ENCODE data around the gene TRIM62.
"Not testable (repeated sequence)": the region's sequence is repeated elsewhere in the genome, so short reads cannot be mapped to it uniquely, and the experiment has no call there.

The TRIM62 gene

GRCh38 chr1:33141781-33142180 is 40.1 kb downstream of the TRIM62 start:
- peaks cover 2% of the 10 kb centered on the region for H3K36me3 ChIP-seq (ENCODE audit: insufficient read depth, low read length)
- no peaks in the 10 kb centered on the region for H3K9me3 ChIP-seq (replicated peaks; ENCODE audit: low read length)
- H3K4me2 ChIP-seq (ENCODE audit: low read length): no peak overlapping the region
- no peak overlapping the region for H3K4me3 ChIP-seq (ENCODE audit: low read length)
- peaks cover 7% of the 10 kb centered on the region for H3K4me1 ChIP-seq (ENCODE audit: control insufficient read depth, insufficient read depth, low read length)
- H3K27me3 ChIP-seq (ENCODE audit: control insufficient read depth, insufficient read depth, low read length): no peaks in the 10 kb centered on the region
- H3K9ac ChIP-seq (ENCODE audit: low read depth, low read length): no peak overlapping the region

GRCh38 chr1:33141216-33141615 is 40.6 kb downstream of the TRIM62 start:
- H3K9ac ChIP-seq (ENCODE audit: low read depth, low read length): no peak overlapping the region
- no peak overlapping the region for H3K4me2 ChIP-seq (ENCODE audit: low read length)
- H3K9me3 ChIP-seq (replicated peaks; ENCODE audit: low read length): no peaks in the 10 kb centered on the region
- H3K36me3 ChIP-seq (ENCODE audit: insufficient read depth, low read length): no peaks in the 10 kb centered on the region
- peaks cover 7% of the 10 kb centered on the region for H3K4me1 ChIP-seq (ENCODE audit: control insufficient read depth, insufficient read depth, low read length)
- H3K27me3 ChIP-seq (ENCODE audit: control insufficient read depth, insufficient read depth, low read length): no peaks in the 10 kb centered on the region
- no peak overlapping the region for H3K4me3 ChIP-seq (ENCODE audit: low read length)

GRCh38 chr1:33140153-33141149 is 41.4 kb downstream of the TRIM62 start:
- peaks cover 7% of the 10 kb centered on the region for H3K4me1 ChIP-seq (ENCODE audit: control insufficient read depth, insufficient read depth, low read length)
- H3K9ac ChIP-seq (ENCODE audit: low read depth, low read length): no peak overlapping the region
- no peaks in the 10 kb centered on the region for H3K36me3 ChIP-seq (ENCODE audit: insufficient read depth, low read length)
- no peak overlapping the region for H3K4me2 ChIP-seq (ENCODE audit: low read length)
- H3K4me3 ChIP-seq (ENCODE audit: low read length): no peak overlapping the region
- no peaks in the 10 kb centered on the region for H3K27me3 ChIP-seq (ENCODE audit: control insufficient read depth, insufficient read depth, low read length)
- no peaks in the 10 kb centered on the region for H3K9me3 ChIP-seq (replicated peaks; ENCODE audit: low read length)

- H3K4me2 ChIP-seq (ENCODE audit: low read length): no peak overlapping the region
- H3K4me1 ChIP-seq (ENCODE audit: control insufficient read depth, insufficient read depth, low read length): no peaks in the 10 kb centered on the region
- no peaks in the 10 kb centered on the region for H3K9me3 ChIP-seq (replicated peaks; ENCODE audit: low read length)
- H3K9ac ChIP-seq (ENCODE audit: low read depth, low read length): no peak overlapping the region
- H3K4me3 ChIP-seq (ENCODE audit: low read length): no peak overlapping the region
- no peaks in the 10 kb centered on the region for H3K36me3 ChIP-seq (ENCODE audit: insufficient read depth, low read length)
- no peaks in the 10 kb centered on the region for H3K27me3 ChIP-seq (ENCODE audit: control insufficient read depth, insufficient read depth, low read length)
Observed at GRCh38 chr1:33137800-33138199, 44.0 kb downstream of the TRIM62 start.

- H3K9me3 ChIP-seq (replicated peaks; ENCODE audit: low read length); H3K9ac ChIP-seq (ENCODE audit: low read depth, low read length); H3K36me3 ChIP-seq (ENCODE audit: insufficient read depth, low read length); H3K4me3 ChIP-seq (ENCODE audit: low read length); H3K4me2 ChIP-seq (ENCODE audit: low read length); H3K27me3 ChIP-seq (ENCODE audit: control insufficient read depth, insufficient read depth, low read length); H3K4me1 ChIP-seq (ENCODE audit: control insufficient read depth, insufficient read depth, low read length): not testable (repeated sequence)
Observed at GRCh38 chr1:33136041-33136440, 45.8 kb downstream of the TRIM62 start.

GRCh38 chr1:33133478-33134105 is 48.3 kb downstream of the TRIM62 start:
- no peaks in the 10 kb centered on the region for H3K27me3 ChIP-seq (ENCODE audit: control insufficient read depth, insufficient read depth, low read length)
- H3K9ac ChIP-seq (ENCODE audit: low read depth, low read length): no peak overlapping the region
- no peak overlapping the region for H3K4me2 ChIP-seq (ENCODE audit: low read length)
- no peaks in the 10 kb centered on the region for H3K9me3 ChIP-seq (replicated peaks; ENCODE audit: low read length)
- peaks cover 9% of the 10 kb centered on the region for H3K4me1 ChIP-seq (ENCODE audit: control insufficient read depth, insufficient read depth, low read length)
- H3K36me3 ChIP-seq (ENCODE audit: insufficient read depth, low read length): no peaks in the 10 kb centered on the region
- H3K4me3 ChIP-seq (ENCODE audit: low read length): no peak overlapping the region

GRCh38 chr1:33132549-33132948 is 49.3 kb downstream of the TRIM62 start:
- Histone ChIP-seq H3K4me3 (ENCODE audit: low read length) (no peak overlapping the region), H3K27me3 (ENCODE audit: control insufficient read depth, insufficient read depth, low read length) (no peaks in the 10 kb centered on the region), H3K4me2 (ENCODE audit: low read length) (no peak overlapping the region), H3K36me3 (ENCODE audit: insufficient read depth, low read length) (no peaks in the 10 kb centered on the region), H3K4me1 (ENCODE audit: control insufficient read depth, insufficient read depth, low read length) (peaks cover 9% of the 10 kb centered on the region), H3K9ac (ENCODE audit: low read depth, low read length) (no peak overlapping the region), H3K9me3 (replicated peaks; ENCODE audit: low read length) (no peaks in the 10 kb centered on the region)

GRCh38 chr1:33131191-33131590 is 50.7 kb downstream of the TRIM62 start:
- Histone ChIP-seq H3K4me1 (ENCODE audit: control insufficient read depth, insufficient read depth, low read length) (peaks cover 13% of the 10 kb centered on the region), H3K4me2 (ENCODE audit: low read length) (no peak overlapping the region), H3K36me3 (ENCODE audit: insufficient read depth, low read length) (no peaks in the 10 kb centered on the region), H3K27me3 (ENCODE audit: control insufficient read depth, insufficient read depth, low read length) (no peaks in the 10 kb centered on the region), H3K9me3 (replicated peaks; ENCODE audit: low read length) (no peaks in the 10 kb centered on the region), H3K4me3 (ENCODE audit: low read length) (no peak overlapping the region), H3K9ac (ENCODE audit: low read depth, low read length) (no peak overlapping the region)

- H3K4me3 ChIP-seq (ENCODE audit: low read length): no peak overlapping the region
- no peaks in the 10 kb centered on the region for H3K36me3 ChIP-seq (ENCODE audit: insufficient read depth, low read length)
- no peak overlapping the region for H3K4me2 ChIP-seq (ENCODE audit: low read length)
- H3K27me3 ChIP-seq (ENCODE audit: control insufficient read depth, insufficient read depth, low read length): no peaks in the 10 kb centered on the region
- peaks cover 16% of the 10 kb centered on the region for H3K4me1 ChIP-seq (ENCODE audit: control insufficient read depth, insufficient read depth, low read length)
- no peaks in the 10 kb centered on the region for H3K9me3 ChIP-seq (replicated peaks; ENCODE audit: low read length)
- H3K9ac ChIP-seq (ENCODE audit: low read depth, low read length): no peak overlapping the region
Observed at GRCh38 chr1:33130297-33130696, 51.5 kb downstream of the TRIM62 start.

GRCh38 chr1:33128781-33129180 is 53.1 kb downstream of the TRIM62 start:
- Histone ChIP-seq H3K9me3 (replicated peaks; ENCODE audit: low read length) (no peaks in the 10 kb centered on the region), H3K4me2 (ENCODE audit: low read length) (no peak overlapping the region), H3K36me3 (ENCODE audit: insufficient read depth, low read length) (no peaks in the 10 kb centered on the region), H3K9ac (ENCODE audit: low read depth, low read length) (no peak overlapping the region), H3K4me3 (ENCODE audit: low read length) (no peak overlapping the region), H3K4me1 (ENCODE audit: control insufficient read depth, insufficient read depth, low read length) (peaks cover 16% of the 10 kb centered on the region), H3K27me3 (ENCODE audit: control insufficient read depth, insufficient read depth, low read length) (no peaks in the 10 kb centered on the region)

- H3K9me3 ChIP-seq (replicated peaks; ENCODE audit: low read length): no peaks in the 10 kb centered on the region
- H3K4me1 ChIP-seq (ENCODE audit: control insufficient read depth, insufficient read depth, low read length): peaks cover 16% of the 10 kb centered on the region
- H3K36me3 ChIP-seq (ENCODE audit: insufficient read depth, low read length): no peaks in the 10 kb centered on the region
- peak overlapping the region; percentile 85 for H3K4me2 ChIP-seq (ENCODE audit: low read length)
- peak overlapping the region; percentile 80 for H3K4me3 ChIP-seq (ENCODE audit: low read length)
- H3K9ac ChIP-seq (ENCODE audit: low read depth, low read length): peak overlapping the region; percentile 92
- no peaks in the 10 kb centered on the region for H3K27me3 ChIP-seq (ENCODE audit: control insufficient read depth, insufficient read depth, low read length)
Observed at GRCh38 chr1:33127001-33127823, 54.6 kb downstream of the TRIM62 start.

Measured in skeletal muscle satellite cell (primary cell).